Stomach (tissue), 4 donors: ENCODE data around the gene GSDME.

Experiments used
- CTCF ChIP-seq, 7 experiments: fragments of 450-650 bp in 4 of 7; fragments of 200-600 bp in 3 of 7; sonication (generic) in 3 of 7; IDR thresholded peaks; one replicate each; pipeline ENCODE4 v1.5.1; 2016 to 2019; ENCODE audit warnings: antibody characterized with exemption in 7 of 7, control low read depth in 2 of 7, mild to moderate bottlenecking in 1 of 7
- EP300 ChIP-seq: sonication (generic); formaldehyde crosslinking; IDR thresholded peaks from one replicate; pipeline ENCODE4 v1.6.1; 2017; ENCODE audit warnings: antibody characterized with exemption
- POLR2A ChIP-seq, 4 donors: fragments of 450-650 bp; IDR thresholded peaks; one replicate each; pipeline ENCODE4 v1.6.1; 2016; ENCODE audit warnings: antibody characterized with exemption in 4 of 4, control low read depth in 2 of 4, mild to moderate bottlenecking in 1 of 4, moderate library complexity in 1 of 4
- POLR2AphosphoS5 ChIP-seq, 3 donors: sonication (generic); formaldehyde crosslinking; IDR thresholded peaks; one replicate each; pipeline ENCODE4 v1.6.1; 2016; ENCODE audit warnings: antibody characterized with exemption in 3 of 3

- no peak for TF ChIP-seq CTCF (IDR thresholded peaks at IDR 0.05)
- TF ChIP-seq EP300, result no peak
- TF ChIP-seq POLR2A (IDR thresholded peaks at IDR 0.05), result no peak
- no peak for TF ChIP-seq POLR2AphosphoS5 (IDR thresholded peaks at IDR 0.05)
Observed at GRCh38 chr7:24731313-24731712, 26.0 kb downstream of the GSDME start.
